Uterine smooth muscle cell (primary cell): ENCODE measurements around the gene CLTCL1. TPM values are rescaled to one million over a fixed set of nuclear protein-coding genes. Genes with fewer than 3 reads are reported as not detected.

Experiments used
- total RNA-seq: library from RNA; depleted of rRNA; stranded (reverse); fragments of >200 nt; gene quantifications from 2 replicates; pipeline ENCODE4 v1.2.3, GENCODE V29; 2014

CLTCL1 gene
- 9.5 and 12.2 TPM in 2 replicates for total RNA-seq

GRCh38 chr22:19291580-19292457 is at the start of gene CLTCL1:
CLTCL1 (minus strand) TSS chr22:19291719; CDS start chr22:19291641, 78 bp downstream.

GRCh38 chr22:19178657-19179496 is 112.6 kb downstream of the CLTCL1 start, which contains the start of gene SLC25A1:
SLC25A1 (minus strand) TSS chr22:19178736; CDS start chr22:19178673, 63 bp downstream.

GRCh38 chr22:19149991-19150390 is 141.5 kb downstream of the CLTCL1 start, which contains the start of gene GSC2:
GSC2 (minus strand) TSS chr22:19150292; CDS start chr22:19150283, 9 bp downstream.

GRCh38 chr22:19130959-19131684 is 160.4 kb downstream of the CLTCL1 start, which contains the start of gene TSSK2:
TSSK2 (plus strand) TSS chr22:19131308; CDS start chr22:19131400, 92 bp downstream.

Other genes starting within 250 kb of the CLTCL1 start
- gene DGCR2, start 169.3 kb downstream of the CLTCL1 start, total RNA-seq = 42.1 and 44.5 TPM in 2 replicates
- gene TSSK2, start 160.4 kb downstream of the CLTCL1 start, total RNA-seq = not detected in 2 replicates
- gene ESS2, start 147.1 kb downstream of the CLTCL1 start, total RNA-seq = 11.2 and 15.6 TPM in 2 replicates
- not detected in 2 replicates for gene GSC2, start 141.4 kb downstream of the CLTCL1 start, total RNA-seq
- 164 and 171 TPM in 2 replicates for gene SLC25A1, start 113.0 kb downstream of the CLTCL1 start, total RNA-seq
- 25.2 and 25.8 TPM in 2 replicates for gene HIRA, start 140.0 kb upstream of the CLTCL1 start, total RNA-seq
- gene MRPL40, start 140.8 kb upstream of the CLTCL1 start, total RNA-seq = 41.0 and 41.3 TPM in 2 replicates
- 13.9 and 17.0 TPM in 2 replicates for gene C22orf39, start 156.0 kb upstream of the CLTCL1 start, total RNA-seq
- gene UFD1, start 187.5 kb upstream of the CLTCL1 start, total RNA-seq = 49.5 and 105 TPM in 2 replicates
- 11.2 and 44.8 TPM in 2 replicates for gene CDC45, start 188.2 kb upstream of the CLTCL1 start, total RNA-seq
- gene CLDN5, start 232.7 kb upstream of the CLTCL1 start, total RNA-seq = 1.1 TPM in 2 replicates